Cortex of kidney (tissue), 1 donor: ENCODE data around the gene ZDHHC17.

Source experiments
- DNase-seq: peaks from one replicate; lab custom pipeline; 2025; lab: John Stamatoyannopoulos, UW

Gene ZDHHC17

DNA sequence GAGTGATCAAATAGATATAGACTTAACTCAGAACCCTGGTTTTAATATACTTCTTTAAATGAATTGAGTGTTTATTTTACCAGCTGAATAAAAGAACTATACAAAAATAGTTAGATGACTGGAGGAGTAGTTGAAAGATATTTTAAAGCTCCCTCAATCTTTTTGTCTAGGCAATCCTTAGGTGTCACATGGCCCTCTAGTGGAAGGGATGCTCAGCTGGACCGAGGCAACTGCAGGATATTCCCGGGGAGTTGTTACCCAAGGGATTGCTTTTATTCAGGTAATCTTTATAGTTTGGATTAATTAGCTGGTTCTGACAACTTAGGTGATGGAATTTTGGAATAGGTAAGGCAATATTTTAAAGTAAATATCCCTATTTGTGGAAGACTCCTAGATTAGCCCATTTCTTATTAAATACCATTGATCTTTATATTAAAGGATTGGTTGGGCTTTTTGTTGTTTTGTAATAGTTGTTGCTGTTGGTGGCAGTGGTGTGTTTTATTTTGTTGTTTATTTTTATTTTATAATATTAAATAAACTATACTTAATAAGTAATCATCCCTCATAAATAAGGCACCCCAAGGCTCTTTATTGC is 57.1 kb downstream of the ZDHHC17 start:
- no peak for DNase-seq

DNA sequence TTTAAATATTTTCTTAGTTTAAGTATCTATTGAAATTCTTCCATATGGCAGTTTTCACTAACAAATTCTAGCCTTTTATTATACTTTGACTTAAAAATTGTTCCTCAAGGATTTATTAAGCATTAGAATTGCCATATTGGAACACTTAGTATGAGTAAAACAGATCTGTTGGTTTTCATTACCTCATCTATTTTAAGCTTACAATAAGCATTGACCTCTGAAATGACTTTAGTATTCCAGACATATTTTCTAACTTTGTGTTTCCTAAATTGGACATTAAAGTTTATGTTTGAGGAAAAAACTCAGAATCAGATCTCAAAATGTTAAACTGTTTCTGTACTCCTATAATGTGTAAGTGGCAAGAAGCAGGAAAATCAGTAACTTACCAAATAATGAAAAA is 66.5 kb downstream of the ZDHHC17 start:
- no peak for DNase-seq

DNA sequence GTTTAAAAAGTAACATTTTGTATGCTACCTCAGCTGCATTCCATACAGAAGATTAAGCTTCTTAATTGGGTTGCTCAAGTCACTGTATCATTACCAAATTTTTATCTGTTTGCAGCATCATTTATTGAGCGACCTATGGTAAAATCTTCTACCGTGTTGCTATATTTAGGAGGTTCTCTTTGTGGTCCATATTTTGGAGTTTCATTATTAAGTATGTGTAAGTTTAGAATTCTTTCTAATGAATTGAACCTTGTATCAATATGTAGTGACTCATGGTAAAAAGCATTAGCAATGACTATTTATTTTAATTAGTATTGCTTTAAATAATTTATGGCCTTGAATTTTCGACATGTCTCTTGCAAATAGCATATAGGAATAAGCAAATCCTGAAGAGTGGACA is 72.7 kb downstream of the ZDHHC17 start:
- DNase-seq = no peak

DNA sequence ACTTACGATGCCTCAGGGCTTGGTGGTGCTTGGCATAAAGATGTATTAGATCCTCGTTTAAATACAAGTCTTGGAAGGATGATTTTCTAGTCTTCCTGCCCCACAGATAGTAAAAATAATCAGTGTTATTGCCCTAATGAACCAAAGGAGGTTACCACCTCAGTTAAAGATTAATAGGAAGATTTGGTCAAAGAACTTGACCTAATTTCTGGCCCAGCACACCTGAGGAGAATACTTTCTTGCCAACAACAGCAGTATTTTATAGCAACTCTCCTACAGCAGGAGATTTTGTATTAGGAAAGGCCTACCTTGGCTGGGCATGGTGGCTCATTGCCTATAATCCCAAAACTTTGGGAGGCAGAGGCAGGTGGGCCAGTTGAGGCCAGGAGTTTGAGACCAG is 83.3 kb downstream of the ZDHHC17 start:
- DNase-seq = no peak

DNA sequence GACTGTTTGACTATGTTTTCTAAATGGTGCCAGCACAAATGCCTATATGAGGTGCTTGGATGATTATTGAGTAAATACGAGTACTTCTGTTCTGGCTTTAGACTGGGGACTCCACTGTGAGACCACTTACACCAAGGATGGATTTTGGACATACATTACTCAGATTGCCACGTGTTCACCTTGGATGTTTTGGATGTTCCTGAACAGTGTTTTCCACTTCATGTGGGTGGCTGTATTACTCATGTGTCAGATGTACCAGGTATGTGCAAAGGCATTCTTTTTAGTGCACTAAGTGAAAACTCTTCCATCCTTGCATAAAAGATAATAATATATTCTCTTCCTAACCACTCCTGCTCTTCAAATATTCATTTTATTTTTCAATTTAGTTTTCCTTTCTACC is 84.2 kb downstream of the ZDHHC17 start:
- no peak for DNase-seq

DNA sequence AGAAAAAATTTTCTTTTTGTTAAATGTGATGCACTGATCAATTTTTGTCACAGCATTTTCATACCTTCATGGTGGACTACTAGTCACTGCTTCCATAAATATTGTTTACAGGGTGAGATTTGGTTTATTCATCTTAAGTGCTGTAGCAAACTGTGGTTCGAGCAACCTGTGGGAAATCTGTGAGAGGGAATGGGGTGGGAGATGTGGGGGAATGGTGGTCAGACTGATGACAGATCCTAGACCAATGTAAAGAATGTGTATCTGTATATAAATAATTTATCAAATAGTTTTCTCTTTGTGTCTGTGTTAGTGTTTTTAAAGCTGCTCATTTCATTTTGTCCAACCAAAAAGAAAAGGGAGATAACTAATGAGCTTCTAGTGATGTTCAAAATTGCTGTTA is 88.2 kb downstream of the ZDHHC17 start:
- DNase-seq = no peak

DNA sequence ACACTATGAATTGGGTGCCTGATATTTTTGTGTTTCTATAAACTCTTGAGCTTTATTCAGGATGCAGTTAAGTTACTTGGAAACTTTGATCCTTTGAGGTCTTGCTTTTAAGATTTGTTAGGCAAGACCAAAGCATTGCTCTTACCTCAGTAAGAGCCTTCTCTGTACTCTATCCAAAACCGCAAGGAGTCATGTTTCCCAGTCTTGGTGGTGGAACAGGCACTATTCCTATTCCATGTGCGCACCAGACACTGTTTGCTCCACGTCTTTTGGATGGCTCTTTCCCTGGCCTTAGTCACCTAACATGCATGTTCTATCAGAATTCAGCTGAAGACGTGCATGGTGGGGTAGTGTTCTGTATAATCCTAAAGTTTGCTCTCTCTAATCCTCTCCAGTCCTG is 91.4 kb downstream of the ZDHHC17 start:
- no peak for DNase-seq

DNA sequence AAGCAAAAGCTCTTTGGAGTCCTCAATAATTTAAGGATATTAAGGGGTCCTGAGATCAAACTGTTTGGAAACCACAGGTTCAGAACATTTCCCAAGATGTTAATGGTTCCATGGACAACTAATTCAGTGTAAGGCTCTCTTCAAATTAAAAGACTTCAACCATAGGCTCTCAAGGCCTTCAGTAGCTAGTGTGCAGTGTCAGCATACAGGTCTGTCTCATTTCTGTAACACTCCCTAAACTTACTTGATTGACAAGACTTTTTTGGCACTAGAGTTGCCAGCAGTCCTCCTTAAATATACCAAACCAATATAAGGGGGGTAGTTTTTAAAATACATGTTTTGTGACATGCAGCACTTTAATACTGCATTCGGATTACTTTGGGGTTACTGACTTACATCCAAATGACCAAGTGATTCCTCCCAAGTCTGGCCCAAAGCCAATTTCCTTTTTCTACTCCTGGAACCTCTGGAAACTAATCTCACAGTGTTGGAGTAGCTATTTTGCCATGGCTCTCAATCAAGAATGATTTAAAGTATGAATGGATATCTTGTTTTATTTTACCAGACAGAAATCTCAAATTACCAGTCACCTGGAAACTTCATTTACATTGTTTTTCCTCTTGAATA is 92.2 kb downstream of the ZDHHC17 start:
- DNase-seq = no peak

DNA sequence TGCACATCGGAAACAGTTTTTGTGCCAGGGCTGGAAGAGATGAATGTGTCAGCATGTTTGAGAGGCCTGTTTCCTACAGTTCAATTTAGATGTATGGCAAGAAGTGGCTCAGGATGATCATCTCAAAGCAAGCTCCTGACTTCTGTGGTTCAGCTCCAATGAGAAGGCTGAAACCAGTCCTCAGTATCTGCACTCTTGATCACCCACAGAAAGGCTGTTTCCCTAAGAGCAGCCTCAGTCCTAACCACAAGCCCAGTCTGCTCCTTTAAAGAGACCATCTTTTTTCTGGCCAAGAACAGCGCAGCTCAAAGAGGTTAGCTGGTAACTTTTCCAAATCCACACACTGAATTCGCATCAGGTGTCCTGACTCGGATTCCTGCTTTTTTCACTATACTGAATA is 95.7 kb downstream of the ZDHHC17 start:
- DNase-seq = no peak

DNA sequence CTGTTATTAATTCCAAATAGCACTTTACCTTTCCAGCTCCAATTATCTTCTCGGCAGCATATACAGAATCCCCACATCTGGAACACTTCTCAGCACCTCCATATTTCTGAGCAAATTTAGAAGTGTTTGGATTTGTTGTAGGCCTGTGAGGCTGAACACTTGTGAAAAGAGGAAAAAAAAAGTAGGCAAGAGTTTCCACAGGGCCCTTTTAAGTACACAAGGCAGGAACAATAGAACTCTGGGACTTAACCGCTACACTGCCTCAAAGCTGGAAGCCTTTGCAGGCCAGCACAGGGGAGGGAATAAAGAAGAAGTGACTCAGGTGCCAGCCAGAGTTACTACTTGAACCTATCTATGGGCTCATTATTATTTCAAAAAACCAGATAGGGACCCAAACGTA is 96.3 kb downstream of the ZDHHC17 start:
- no peak for DNase-seq

DNA sequence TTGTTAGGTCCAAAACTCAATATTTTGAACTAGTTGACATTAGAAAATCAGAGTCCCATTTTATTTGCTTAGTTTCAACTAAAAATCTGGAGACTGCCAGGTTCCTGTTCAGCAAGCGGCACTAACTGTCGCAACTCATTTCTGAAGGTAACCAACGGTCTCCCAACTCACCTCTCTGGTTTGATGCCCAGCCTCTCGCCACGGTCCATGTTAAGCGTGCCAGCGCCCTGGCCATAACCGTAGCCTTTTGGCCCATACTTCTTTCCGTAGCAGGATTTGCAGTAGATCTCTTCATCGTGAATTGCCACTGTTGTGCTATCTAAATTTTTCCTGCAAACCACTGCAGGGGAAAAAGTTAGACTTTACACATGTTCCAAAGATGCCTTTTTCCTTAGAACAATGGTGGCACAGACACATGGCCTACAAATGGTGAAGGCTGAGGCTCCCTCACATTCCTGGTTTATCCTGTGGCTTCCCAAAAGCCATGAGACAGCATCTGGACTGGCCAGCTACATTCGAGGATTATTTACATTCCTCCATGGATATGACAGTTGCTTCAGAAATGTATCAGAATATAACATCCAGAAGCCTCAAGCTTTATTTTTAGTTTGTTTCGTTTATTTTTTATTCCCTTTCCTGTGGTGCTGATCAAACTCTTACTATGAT is 99.2 kb downstream of the ZDHHC17 start:
- DNase-seq = no peak

DNA sequence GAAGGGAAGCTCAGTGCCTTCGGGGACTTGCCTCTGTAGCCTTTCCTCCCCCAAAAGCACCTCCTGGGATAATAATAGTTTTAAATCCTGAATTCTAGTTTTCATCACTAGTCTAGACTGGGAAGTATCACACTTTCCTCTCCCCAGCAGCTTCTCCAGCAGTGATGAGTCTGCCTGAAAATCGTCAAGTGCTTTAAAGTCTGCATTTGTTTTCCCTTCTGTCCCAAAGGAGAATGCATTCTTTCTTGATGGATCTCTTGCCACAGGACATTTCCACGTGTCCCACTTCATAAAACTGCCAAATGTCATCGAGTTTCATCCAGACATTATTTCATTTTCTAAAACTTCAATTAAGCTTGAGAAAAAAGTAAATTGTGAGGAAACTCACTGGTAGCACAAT is 99.9 kb downstream of the ZDHHC17 start:
- DNase-seq = no peak

DNA sequence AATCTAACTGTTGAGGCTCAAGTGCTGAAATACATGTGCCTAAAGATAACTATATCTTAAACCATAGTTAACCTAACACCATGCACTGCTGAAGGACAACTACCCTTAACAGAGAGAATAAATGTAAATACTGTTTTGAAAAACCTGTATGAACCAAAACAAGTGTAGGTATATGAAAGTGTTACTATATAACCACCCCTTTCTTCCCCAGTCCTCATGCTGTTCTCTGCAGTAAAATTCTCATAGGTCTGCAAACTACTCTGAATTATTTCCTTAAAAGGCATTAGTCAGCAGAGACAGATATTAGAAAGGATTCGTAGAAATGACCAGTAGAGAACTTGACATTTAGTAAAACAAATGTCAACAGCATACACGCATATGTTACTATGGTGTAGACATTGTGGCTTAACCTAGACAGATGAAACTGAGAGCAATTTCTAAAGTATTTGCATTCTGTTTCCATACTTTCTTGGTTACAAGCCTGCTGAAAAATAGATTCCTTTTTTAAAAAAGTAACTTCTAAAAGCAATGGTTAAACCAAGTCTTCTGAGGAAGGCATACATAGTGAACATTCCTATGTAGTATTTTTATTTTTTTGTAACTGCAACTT is 101.0 kb downstream of the ZDHHC17 start:
- no peak for DNase-seq

DNA sequence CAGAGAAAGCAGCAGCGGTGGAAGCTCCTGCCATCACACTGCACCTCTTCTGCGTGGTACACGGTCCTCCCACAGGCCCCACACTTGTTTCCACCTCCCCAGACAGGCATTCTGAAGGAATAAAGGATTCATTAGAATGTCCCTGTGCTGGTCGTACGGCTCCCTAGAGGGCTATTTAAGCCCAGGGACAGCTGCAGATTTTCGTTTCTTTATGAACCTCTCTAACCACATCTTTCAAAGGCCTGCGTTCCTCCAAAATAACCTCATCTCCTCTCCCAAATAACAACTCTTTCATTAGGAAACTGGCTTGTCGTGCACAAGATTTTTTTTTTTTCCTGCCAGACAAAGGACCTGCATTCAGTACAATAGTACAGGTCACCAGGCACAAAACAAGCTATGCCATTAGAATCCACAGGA is 102.2 kb downstream of the ZDHHC17 start:
- DNase-seq = no peak

DNA sequence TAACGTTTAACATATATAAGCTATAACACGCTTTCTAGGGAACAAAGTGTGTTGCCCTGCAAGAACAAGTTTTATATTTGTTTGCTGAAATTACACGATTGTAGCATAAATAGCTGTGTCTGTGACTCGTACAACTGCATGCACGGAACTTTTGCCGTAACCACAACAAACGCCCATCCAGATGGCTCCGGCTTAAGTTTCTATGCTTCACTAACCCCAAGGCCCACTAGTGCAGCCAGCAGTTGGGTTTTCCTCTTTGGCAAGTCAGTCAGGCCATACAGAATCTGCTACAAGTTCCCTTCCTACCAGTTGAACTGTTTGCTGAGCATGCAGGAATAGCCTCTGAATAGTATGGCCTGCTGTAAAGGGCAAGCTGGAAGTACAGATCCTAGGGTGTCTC is 102.8 kb downstream of the ZDHHC17 start:
- DNase-seq = no peak

DNA sequence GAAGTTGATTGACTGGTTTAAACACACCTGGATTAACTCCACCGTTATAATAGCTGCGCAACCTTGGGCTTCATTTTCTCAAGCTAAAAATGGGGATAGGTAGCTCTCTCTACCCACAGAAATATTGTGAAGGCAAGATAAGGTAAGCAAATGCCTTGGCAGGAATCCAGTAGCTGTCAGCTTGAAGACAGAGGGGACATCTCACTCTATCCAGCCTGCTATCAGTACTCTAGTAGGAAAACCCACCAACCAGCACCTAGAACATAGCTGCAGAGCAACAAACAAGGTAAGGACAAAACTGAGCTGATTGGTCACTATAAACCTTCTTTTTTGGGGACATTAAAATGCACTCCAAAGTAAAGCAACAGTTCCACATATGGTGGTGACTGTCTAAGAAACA is 107.2 kb downstream of the ZDHHC17 start:
- DNase-seq = no peak

DNA sequence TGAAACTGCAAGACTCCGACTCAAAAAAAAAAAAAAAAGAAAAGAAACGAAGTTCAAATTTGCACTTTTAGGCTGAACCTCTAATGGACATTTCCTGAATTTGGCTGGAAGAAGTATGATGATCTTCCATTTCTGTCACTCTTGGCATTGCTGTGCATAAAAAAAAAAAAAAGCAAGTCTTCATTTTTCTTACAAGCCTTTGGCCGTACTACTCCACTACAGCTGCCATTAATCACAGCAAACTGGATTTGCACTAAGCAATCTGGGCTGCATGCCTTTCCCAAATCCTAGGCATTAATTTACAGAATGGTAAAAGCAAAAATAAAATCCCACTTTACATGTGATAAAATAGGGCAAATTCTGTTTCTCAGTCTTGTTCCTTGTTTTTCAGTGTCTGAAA is 107.8 kb downstream of the ZDHHC17 start:
- DNase-seq = no peak

DNA sequence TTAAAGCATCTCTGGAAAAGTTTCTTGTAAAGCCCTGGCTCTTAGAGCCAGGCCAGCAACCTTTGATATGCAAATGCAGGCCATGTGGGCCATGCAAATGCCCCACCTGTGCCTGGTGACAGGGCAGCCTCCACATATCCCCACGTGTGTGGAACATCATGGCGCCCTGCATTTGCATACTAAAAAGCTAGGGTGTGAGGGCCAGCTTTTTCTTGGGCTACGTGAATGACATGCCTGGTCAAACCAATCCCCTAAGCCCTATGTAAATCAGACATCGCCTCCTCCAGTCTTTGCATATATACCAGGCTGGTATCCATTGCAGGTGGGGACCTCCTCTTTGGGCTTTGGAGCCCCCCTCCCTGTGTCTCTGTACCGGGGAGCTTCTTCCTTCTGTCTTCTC is 108.5 kb downstream of the ZDHHC17 start:
- DNase-seq = no peak

DNA sequence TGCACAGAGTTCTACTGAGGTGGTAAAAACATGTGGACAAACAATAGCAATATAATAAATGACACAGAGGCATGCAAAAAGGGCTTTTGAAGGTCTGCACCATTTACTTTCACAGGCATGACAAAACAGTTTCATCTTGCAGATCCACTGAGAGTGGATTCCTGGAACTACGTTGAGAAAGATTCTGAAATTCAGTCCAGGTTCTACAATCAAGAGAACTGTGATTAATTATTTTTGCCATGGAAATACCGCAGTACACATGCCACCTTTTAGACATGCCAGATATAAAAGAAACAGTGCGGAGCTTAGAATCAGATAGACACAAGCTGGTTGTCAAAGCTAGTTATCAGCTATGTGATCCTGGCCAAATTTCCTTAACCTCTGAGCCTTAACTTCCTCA is 110.1 kb downstream of the ZDHHC17 start:
- DNase-seq = no peak

DNA sequence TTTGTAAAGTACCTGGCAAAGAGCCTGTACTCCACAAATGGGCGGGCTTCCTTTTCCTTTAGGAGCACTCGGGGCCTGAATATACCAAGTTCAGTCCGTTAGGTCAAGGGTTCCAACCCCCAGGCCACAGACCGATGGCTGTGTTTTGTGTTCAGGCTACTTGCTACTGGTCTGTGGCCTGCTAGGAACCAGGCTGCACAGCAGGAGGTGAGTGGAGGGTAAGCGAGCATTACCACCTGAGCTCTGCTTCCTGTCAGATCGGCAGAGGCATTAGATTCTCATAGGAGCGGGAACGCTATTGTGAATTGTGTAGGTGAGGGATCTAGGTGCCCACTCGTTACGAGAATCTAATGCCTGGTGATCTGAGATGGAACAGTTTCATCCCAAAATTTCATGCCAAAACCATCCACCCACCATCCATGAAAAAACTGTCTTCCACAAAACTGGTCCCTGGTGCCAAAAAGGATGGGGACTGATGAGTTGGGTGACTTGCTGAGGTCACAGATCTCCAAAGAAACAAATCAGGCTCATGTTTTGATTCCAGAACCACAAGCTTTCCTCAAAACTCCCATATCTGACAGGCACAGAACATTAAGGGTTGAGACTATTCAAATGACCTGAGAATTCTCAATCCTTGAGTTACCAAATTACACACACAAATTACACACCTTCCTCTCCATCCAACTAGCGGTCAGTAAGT is 110.7 kb downstream of the ZDHHC17 start:
- DNase-seq = no peak

DNA sequence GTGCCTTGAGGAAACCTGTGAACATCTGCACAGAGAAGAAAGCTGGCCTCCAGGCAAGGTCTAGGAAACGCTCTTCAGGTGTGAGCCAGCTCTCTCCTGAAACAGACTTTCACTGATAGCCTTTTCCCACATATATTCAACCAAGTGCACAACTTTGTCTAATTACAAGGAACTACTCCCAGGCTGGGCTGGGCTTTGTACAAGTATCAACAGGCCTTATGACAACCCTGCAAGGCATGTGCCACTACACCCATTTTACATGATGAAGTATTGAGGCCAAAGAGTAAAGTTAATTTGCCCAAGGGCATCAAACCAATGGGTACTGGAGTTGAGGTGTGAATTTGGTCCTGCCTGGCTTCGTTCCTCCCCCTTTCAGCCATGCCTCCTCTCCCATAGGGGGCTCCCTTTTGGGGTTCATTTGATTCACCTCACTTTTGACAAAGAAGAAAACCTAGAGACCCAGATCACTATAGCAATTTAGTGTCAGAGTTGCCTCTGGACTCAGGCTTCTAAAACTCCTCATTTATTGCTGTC is 112.8 kb downstream of the ZDHHC17 start:
- no peak for DNase-seq

DNA sequence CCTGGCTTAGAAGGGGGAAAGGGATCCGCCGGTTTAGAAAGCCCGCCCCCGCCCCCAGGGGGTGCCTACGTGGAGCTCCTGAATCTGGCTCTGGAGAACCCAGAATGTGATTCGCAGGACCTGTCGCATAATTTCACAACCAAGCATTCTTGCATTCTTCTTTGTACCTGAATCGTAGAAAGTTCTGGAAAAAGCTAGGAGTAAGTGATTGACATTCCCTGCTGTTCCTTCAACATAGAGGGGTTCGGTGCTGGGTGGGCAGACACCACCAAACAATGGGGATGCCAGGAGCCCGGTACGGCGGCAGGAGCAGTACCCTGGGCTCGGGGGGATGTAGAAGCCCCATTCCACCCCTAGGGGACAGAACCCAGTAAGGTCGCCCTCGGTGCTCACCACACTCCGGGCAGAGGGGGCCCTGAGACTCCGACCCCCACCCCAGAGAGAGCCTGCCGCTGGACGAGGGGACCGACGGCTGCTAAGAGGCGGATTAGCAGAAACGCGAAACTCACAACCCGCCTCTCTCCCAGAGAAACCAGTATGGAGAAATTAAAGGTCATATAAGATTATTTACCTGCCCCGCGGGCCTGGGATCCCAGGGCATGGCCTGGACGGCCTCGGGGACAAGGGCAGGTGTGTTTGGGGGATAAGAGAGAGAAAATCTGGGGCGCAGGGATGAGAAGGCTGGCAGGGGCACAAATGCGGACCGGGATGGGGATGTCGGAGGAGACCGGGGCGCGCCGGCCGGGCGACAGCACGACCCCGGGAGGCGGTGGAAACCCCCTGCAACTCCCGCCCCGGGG is 114.4 kb downstream of the ZDHHC17 start:
- DNase-seq = no peak
